ENCODE results near the gene CLSTN1. TPM values are rescaled to one million over a fixed set of nuclear protein-coding genes. Genes with fewer than 3 reads are reported as not detected.
A peak's percentile ranks its signal among the peaks of the same experiment; 100 is the strongest.

Gene CLSTN1
- total and polyA plus RNA-seq, 2 of the 13 experiments (the other 11 are each of a cell fraction or from before 2014, with no cell fraction given): 19.7 to 29.8 TPM

DNA sequence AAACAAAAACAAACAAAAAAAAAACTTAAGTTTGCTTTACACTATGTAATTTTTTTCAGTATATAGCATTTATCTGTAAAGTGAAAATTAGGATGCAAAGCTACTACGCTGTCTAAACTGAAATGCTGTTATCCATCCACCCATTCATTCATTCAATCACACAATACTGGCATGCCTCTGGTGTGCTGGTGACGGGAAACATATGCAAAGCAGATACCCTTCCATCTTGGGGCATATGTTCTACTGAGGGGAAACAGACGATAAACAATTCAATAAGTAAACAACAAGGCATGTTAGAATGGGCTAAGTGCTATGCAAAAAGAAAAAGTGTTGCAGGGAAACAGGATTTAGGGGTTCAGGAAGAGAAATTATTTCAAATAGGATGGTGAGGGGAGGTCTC, 3.2 kb downstream of the CLSTN1 start:
- POLR2A ChIA-PET: no interaction called here
- ATAC-seq (no peak), FAIRE-seq (no peak), DNase-seq (ENCODE audit: low spot score) (no peak)
- Histone ChIP-seq H3K79me2 (ENCODE audit: insufficient read depth, low read length) (peaks cover 61% of the 10 kb centered on the region), H3K4me2 (ENCODE audit: low read depth, low read length) (peak overlapping the region; percentile 9; the same call in 1 of the 2 replicates), H3K36me3 (replicated peaks in 1 of 2; ENCODE audit: control insufficient read depth in 1 of 2, insufficient read depth in 2 of 2, low read length in 2 of 2) (no peaks in the 10 kb centered on the region), H3K9me3 (ENCODE audit: low read length) (no peaks in the 10 kb centered on the region), H3K9ac (ENCODE audit: insufficient read depth, low read depth, low read length) (no peak overlapping the region), H4K20me1 (ENCODE audit: insufficient read depth, low read length) (peaks cover 11% of the 10 kb centered on the region; the same call in 1 of the 2 replicates), H3K4me3 (replicated peaks in 1 of 3; ENCODE audit: insufficient read depth in 1 of 3, low read depth in 2 of 3, low read length in 3 of 3) (no peak overlapping the region), H3K27me3 (ENCODE audit: control insufficient read depth in 1 of 2, insufficient read depth in 2 of 2, low read length in 2 of 2) (no peaks in the 10 kb centered on the region; a peak in 1 of 5 replicates), H3K27ac (ENCODE audit: extremely low read length, insufficient read depth, low read length) (no peak overlapping the region), H3K4me1 (ENCODE audit: insufficient read depth, low read length) (peaks cover 70% of the 10 kb centered on the region), H2AFZ (ENCODE audit: low read length) (no peak overlapping the region)
- TF ChIP-seq ZNF788 (CRISPR knock-in tag; IDR thresholded peaks at IDR 0.05; ENCODE audit: borderline replicate concordance) (no peak), NBN (conservative IDR thresholded peaks at IDR 0.05) (no peak), CBX2 (IDR thresholded peaks at IDR 0.05; ENCODE audit: low read depth, low read length) (no peak), CBX2 (CRISPR knock-in tag; IDR thresholded peaks at IDR 0.05; ENCODE audit: low read depth) (no peak), POLR2AphosphoS2 (IDR thresholded peaks at IDR 0.05; ENCODE audit: low read depth, low read length) (no peak), NFIC (IDR thresholded peaks at IDR 0.05; ENCODE audit: low read length) (no peak), SATB2 (CRISPR knock-in tag; IDR thresholded peaks at IDR 0.05) (no peak), MBD4 (IDR thresholded peaks at IDR 0.05; ENCODE audit: borderline replicate concordance, low read length) (no peak), SAFB2 (CRISPR knock-in tag; IDR thresholded peaks at IDR 0.05; ENCODE audit: borderline replicate concordance, low read depth) (no peak), SIX4 (CRISPR knock-in tag; IDR thresholded peaks at IDR 0.05) (no peak), ZNF124 (CRISPR knock-in tag; IDR thresholded peaks at IDR 0.05) (no peak), ZNF451 (CRISPR knock-in tag; IDR thresholded peaks at IDR 0.05) (no peak)
- TF ChIP-seq, protein P1, sequence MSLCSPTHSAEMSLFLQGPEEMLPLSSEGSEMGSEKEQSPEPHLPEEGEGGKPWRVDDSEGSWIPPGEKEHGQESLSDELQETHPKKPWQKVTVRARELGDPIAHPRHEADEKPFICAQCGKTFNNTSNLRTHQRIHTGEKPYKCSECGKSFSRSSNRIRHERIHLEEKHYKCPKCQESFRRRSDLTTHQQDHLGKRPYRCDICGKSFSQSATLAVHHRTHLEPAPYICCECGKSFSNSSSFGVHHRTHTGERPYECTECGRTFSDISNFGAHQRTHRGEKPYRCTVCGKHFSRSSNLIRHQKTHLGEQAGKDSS (CRISPR knock-in tag; IDR thresholded peaks at IDR 0.05; ENCODE audit: borderline replicate concordance, low read depth): no peak
- BruUV-seq (replicated peaks): no TSS peak
- intact Hi-C loops (cut with micrococcal nuclease; ENCODE audit: unreplicated experiment) (no loop called here), in situ Hi-C loops (cut with HindIII; ENCODE audit: extremely low pct_ligation_motif_present, low pct_unique_long_range_greater_than_20kb) (no loop called here)
- 81% methylated on average over 3 of the region's 3 CpGs for WGBS (ENCODE audit: low lambda C conversion rate)
- CTCF ChIA-PET (ENCODE audit: low intra/inter-chr PET ratio, low total read pairs): no interaction called here

Measured in HepG2 (cell line).